Stimulated activated CD4-positive, alpha-beta T cell treated with anti-CD3 and anti-CD28 coated beads, Interleukin-2, amount 100 ng/mL, for 24 hours (primary cell): ENCODE data around the gene RERE.
"Not testable (repeated sequence)": the region's sequence is repeated elsewhere in the genome, so short reads cannot be mapped to it uniquely, and the experiment has no call there.

ENCODE experiments used
- DNase-seq, 2 donors: peaks; one replicate each; pipeline ENCODE4 v3.0.0-alpha.2; 2020

RERE gene

DNA sequence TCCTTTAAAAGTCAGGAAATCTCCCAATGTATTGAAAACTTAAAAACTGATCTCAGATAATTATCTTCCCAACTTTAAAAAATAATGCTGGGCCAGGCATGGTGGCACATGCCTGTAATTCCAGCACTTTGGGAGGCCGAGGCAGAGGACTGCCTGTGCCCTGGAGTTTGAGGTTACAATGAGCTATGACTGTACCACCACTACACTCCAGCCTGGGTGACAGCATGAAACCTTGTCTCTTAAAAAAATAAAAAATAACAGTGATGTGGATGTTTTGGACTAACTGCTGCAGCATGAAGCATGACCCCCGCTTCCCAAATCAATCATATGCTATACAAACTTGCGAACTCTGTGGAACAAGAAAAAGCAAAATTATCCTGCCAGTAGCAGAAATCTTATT lies 186.3 kb downstream of the RERE start:
- DNase-seq, result no peak

DNA sequence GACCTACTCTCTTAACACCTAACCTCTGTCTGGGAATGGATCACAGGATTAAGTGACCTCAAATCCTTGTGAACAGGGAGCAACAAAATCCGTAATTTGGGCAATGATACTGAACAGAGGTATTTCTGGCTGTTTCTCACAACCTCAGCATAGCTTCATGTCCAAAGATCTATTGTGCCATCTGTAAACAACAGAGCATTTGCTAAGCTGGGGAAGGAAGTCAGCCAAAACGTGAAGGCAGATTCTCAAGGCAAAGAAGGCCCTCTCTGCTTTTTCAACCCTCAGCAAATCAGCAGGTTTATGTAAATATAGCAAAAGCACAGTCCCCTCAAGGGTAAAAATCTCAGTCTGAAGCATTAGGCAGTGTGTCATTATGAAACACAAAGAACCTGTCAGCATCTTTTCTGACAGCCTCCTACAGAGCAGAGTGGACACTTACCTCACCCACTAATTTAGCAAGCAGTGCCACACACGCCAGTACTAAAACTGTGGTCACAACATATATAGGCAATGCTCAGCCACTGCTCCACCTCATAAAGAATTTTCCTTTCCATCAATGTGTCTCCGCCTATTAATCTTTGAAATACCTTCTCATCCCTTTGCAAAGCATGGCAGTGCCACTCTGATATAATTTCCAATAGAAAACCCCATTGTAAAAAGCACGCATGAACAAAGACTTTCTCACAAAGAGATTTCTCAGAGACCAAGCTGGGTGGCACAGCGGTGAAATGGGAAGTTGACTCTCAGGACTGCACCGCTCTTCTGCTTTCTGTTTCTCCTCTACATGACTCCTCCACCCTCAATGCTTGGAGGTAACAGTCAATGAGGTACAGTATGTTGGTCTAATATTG lies 188.0 kb downstream of the RERE start:
- DNase-seq, result no peak

DNA sequence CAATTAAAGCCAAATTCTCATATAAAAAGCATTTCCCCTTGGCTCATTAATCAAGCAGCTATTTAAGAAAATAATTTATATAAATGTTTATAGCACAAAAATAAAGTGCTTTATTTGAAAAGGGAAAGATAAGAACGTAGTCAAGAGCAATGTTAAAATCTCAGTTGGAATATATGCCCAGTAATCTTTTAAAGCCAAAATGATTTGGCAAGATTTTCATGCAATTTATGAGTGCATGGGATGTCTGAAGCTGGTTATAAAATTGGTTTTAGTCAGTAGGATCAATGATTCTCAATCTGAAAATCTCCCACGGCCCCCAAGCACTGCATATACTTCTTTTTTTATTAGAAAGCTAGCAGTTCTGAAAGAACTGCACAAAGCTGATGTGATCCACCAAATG lies 188.8 kb downstream of the RERE start:
- DNase-seq, result no peak

DNA sequence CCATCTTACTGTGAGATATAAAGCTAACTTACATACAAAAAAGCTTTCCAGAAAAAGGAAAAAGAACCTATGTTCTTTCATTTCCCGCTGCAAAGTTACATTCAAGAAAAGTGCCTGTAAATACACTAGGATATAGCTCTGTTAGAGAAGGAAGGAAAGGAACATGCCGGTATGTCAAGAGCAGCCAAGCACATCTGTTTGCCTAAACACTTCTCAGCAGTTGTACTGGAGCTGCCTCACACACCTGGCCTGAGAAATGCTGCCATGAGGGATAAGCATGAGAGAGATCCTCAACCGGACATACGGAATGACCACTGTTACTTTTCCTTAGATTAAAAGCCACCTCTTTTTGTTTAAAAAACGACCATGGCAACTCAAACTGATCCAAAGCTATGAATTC lies 189.7 kb downstream of the RERE start:
- no peak for DNase-seq

DNA sequence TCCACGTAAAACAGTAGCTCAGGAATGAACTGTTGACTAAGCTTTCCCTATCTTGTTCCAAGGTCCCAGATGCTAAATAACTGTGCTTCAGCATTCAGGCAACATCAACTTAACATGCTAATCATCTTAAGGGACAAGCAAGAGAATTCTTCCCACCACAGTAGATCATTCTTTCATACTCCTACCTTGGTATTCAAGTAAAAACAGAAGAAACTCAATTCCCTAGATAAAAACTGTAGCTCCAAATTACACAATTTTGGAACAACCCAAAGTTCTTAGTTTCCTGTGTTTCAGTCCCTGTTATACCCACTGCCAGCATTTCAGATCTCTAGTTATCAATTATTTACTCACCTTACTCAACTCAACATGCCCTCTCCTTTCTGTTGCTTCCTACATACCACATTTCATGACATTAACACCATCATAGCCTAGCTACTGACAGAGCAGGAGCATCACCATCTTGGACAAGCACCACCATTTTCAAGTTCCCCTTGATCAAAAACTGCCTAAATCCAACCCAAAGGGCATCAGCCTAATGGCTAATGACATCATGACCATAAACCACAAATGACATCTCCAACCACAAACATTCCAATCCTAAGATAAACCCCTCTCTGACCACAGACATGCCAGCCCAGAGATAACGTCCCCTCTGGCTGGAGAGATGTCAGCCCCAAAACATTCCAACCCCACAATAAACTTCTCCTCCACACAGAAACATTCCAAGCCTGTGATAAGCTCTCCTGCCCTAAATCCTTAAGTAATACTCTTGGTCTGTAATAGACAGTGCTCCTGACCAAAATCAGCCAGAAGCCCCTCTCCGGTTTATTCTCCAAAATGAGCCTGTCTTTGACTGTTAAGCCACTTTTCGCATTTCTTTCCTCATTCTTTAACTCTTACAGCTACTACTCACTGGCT lies 191.2 kb downstream of the RERE start:
- DNase-seq, result no peak

DNA sequence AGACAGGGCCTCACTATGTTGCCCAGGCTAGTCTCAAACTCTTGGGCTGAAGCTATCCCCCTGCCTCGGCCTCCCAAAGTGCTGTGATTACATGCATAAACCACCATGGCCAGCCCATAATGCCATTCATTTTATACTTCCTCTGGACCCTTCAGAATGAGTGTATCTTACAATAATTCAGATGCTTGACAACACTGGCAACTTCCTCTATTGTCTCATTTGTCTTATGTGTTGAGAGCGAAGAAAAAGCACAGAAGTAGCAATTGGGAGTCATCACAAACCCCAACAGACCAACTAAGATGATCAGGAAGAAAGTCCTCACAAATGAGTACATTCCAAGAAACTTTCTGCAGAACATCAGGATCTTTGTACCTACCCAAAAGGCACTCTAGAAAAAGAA lies 191.9 kb downstream of the RERE start:
- no peak for DNase-seq

DNA sequence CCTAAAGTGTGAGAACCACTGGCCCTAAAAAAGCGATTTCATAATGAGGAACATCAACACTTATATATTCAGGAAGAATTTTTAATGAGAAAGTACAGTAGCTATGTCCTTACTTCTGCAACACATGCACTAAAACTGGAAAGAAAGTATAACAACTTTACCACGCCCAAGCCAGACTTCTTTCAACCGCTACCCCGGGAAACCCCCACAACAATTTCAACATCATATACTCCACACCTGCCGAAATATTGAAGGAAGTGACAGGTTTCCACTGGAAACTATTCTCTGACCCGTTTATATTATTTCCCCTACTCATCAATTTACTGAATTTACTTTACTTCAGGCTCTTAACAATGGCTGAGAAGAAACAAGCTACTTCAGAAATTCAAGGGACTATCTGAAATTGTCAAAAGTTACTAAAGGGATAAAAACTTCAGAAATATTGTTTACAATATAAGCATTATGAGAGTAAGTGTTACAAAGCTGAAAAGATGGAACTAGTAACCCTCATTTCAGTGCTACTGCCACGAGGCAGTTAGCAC lies 193.7 kb downstream of the RERE start:
- DNase-seq, result not testable (repeated sequence)

DNA sequence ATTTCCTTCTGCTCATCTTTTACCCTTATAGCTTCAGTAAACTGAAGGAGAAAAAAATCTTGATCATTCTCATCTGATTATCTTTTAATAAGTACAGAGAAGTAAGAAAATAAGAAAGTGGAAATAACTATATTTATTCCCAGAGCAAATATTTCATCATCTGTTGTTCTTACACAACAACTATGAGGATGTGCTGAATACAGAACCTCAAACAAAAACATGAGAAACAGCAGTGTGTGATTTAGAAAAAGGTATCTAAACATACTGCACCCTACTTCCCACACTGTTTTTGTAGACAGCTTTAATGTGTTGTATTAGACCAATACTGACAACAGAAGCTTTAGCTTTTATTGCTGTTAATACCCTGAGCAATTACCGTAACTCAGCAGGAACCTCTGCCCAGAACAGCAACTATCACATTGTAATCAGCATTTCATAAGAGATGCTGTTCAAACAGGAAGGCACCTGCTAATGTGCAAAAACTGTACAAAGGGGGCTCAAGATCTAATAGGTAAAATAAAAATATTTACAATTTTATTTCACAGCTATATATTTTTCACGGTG lies 195.6 kb downstream of the RERE start:
- not testable (repeated sequence) for DNase-seq

DNA sequence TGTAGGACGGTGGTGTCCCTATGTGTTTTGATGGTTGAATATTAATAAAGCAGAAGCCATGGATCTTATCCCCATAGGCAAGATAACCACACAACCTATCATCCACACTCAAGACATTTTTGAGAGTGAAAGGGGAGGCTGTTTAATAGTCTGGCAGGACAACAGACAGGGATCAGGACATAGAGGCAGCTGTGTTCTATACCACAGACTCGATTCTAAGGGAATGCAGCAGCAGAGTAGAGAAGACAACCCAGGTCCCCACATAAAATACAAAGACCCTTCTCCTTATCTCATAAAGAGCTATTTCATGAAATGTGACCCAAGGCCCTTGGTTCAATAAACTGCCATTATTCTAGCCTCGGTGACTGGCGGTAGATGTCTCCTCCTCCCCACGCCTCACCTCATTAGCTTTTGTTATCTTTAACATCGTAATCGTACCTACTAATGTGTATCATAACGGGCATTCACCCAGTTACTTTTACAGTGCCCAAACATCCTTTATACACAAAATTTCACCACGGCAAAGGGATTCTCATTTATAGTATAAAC lies 196.3 kb downstream of the RERE start:
- DNase-seq, result not testable (repeated sequence)

DNA sequence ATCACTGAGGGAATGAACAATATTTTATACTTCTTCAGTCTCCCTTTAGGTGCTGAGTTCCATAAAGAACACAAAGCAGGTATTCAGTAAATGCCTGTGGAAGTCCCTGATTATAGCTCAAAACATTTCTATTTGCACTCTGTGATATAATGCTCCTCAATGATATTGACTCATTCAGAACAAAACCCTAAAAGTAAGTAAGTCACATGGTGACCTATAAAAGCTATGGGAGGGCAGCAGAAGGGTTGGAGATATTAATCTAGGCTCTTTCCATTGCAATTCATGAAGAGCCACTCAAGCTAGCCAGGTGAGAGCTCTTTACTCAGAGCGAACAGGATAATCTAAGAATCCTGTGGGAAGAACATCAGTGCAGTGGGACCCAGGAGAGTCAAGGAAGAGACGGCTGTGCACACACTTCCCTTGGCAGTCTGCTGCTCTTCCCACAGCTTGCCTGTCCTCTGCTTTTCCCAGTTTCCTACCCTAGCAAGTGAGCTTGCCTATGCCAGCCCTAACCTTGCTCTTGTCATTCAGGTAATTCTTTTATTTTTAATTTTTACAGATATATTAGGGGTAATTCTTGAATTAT lies 197.4 kb downstream of the RERE start:
- not testable (repeated sequence) for DNase-seq

DNA sequence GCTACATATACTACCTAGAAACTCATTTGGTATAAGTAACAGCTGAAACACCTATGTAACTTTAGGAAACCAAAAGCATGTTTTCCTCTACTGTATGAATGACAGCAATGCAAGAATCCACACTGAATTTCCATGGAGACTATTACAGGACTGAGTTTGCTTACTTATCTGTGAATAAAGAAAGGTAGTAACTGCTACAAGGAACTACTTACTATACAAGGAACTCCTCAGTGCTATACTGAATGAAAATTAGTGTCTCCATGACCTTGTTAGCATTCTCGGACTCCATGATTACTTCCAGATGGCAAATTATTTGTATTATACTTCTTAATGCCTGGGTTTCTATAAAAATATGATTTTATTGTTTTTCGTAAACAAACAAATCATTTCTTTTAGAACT lies 198.0 kb downstream of the RERE start:
- not testable (repeated sequence) for DNase-seq

DNA sequence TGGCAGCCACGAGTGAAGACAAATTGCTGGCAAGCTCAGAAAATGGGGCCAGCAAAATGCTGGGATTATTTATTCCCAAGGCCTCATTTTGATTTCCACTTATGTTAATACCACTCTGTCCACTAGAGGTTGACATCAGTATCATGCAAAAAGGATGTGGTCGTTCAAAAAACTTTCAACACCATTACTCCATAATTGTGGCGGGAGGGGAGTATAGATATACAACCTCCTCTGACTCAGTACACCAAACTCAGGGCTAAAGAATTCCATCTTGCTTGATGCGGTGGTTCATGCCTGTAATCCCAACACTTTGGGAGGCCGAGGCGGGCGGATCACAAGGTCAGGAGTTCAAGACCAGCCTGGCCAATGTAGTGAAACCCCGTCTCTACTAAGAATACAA lies 200.6 kb downstream of the RERE start:
- not testable (repeated sequence) for DNase-seq

DNA sequence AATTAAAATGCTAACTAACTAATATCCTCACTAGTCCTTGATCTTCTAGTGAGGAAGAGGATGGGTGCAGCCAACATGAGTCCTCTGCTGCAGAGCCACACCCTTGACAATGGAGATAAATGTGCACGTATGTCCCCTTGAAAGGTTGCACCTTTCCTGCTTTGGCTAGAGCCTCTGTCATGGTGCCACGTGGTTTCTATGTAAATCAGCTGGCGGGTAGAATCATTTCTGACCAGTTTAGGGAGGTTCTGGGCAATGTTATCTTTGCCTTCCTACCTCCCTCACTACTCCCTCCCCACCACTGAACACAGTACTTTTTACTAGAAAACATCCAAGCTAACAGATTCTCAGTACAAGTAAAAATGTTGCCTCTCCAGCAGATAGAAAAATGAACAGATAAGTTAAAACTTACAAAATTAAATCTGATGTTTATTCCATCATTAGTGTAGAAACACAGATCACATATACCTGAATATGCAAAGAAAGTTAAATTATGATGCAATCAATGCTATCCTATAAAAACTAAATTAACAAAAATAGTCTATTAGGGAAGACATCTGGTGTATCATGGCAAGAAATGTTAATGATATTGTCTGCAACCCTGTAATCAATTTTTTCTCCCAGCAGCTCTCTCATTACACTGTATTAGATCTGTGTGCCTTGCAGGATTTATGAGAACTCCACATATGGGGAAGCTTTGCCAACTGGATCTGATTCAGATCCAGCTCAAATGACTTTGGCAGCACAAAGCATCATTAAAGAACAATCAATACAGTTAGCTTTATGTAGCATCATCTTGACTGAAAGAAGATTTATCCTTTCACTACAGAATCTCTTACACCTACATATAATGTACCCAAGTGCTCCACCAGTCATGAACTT lies 205.6 kb downstream of the RERE start:
- DNase-seq, result not testable (repeated sequence)

DNA sequence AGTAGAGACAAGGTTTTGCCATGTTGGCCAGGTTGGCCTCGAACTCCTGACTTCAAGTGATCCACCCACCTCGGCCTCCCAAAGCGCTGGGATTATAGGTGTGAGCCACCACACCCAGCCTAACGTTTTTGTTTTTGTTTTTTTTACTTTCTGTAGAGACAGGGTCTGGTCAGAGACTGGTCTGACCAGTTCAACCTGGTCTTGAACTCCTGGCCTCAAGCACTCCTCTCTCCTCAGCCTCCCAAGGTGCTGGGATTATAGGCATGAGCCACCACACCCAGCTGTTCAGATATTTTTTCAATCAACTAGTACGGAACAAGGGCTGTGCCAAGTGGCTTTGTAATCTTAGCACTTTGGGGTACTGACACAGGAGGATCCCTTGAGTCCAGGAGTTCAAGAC lies 209.5 kb downstream of the RERE start:
- no peak for DNase-seq

DNA sequence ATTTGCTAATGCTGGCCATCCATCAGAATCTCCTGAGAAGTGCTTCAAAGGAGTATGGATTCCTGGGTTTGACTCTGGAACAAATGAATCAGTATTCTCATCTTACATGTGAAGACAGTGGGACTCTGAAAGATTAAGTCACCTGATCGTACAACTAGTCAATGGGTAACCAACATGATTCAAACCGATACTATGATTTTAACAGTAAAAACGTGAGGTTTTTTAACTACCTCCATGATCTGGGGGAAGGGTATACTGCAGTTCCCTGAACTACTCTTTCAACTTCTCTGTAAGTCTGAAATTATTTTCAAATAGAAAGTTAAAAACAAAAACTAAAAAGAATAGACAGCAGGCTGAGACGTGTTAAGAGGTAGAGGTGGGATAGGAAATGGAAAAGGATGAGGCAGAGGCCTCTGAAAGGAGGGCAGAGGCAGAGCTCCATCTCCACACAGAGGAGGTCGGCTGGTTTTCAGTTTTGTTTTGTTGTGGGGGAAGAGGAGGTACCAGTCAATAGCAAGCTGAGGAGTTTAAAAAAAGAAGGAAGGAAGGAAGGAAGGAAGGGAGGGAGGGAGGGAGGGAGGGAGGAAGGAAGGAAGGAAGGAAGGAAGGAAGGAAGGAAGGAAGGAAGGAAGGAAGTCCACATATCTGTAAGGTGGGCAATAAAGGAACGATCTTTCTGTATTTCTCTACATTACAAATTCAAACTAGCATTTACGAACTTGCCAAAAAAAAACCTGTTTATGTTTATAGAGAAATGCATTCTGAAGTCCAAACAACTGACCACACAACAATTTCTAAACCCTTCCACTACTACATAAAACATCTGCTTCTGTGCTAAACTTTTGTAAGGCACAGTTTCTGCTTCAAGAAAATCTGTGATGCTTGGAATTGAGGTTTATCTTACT lies 213.1 kb downstream of the RERE start:
- DNase-seq, result peak; percentile 31 to 51

DNA sequence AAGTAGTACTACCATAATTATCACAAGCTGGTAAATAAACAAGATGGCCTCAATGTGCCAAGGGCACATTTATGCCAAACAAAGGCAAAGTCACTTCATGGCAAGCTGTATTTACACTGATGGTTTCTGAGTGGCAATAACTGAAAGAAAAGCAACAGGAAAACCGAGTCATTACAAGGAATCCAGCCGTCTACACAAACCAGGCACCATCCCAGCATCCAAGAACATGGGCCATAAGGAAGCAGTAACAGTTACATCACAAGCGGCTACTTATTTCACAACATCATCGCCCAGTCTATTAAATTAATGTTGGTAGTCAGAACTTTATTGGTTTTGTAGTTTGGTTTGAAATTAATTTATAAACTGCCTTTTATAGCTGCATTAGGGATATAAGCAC lies 214.2 kb downstream of the RERE start:
- no peak for DNase-seq

DNA sequence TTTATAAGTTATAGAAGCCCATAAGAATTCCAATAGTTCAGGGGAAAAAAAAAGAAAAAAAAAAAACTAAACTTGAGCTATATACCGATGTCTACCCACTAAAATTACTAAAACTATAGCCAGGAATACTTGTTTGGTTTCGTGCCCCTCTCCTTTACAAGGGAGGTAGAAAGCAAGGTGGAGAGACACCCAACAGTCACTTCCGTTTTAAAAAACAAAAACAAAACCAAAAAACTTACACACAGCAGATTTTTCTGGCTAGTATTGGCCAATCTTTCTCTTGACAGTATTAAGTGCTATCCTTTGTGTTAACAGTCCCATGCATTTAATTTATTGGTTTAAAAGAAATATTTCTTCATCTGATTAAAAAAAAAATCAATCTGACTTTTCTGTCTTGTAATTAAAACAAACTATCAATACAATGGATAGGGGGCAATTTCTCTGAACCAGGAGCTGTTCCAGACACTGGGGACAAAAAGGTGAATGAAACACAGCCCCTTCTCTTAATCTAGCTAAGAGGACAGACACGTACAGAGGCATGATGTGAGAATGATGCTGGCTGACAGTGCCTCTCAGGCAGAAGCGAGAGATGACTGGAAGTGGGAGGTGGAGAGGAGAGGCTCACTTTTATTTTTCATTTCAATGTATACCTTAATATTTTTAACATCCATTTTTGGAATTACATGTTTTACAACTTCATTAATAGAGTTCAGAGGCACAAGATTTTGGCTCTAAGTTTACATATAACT lies 214.8 kb downstream of the RERE start:
- peak; percentile 37 to 40 for DNase-seq

DNA sequence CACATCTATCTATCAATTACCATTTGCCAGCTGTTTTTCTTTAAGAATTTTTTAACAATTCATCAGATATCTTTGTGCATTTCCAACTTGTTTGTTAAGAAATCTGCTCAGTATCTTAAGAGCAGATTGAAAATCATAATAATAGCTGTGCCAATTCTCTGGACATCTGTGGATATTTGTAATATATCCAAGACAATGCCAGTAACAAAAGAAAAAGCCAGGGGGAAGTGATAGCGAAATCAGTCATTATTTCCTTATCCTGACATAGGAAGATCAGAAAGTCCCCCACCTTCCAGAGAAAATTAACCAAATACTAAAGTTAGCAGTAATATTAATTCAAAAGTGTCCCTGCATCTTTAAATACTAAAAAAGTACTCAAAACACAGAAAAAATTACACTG lies 217.1 kb downstream of the RERE start:
- no peak for DNase-seq

DNA sequence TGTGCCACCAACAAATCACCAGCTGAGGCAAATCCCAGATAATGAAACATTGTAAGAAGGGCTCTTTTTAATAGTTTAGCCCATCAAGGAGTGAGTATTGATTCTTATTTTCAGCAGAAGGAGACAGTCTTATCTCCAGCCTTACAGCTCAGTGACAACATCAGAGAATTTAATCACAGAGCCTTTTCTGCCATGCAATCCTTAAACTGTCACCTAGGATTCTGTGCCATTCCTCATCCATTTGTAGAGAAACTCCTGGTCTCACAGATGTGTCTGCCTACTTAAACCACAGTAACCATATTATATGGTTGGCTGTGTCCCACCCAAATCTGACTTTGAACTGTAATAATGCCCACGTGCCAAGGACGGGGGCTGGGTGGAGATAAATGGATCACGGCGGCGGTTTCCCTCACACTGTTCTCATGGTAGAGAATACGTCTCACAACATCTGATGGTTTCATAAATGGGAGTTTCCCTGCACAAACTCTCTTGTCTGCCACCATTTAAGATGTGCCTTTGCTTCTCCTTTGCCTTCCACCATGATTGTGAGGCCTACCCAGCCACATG lies 217.7 kb downstream of the RERE start:
- DNase-seq, result no peak
